ENCODE results near the gene TBC1D2B.
"Not testable (repeated sequence)": the region's sequence is repeated elsewhere in the genome, so short reads cannot be mapped to it uniquely, and the experiment has no call there.

DNA sequence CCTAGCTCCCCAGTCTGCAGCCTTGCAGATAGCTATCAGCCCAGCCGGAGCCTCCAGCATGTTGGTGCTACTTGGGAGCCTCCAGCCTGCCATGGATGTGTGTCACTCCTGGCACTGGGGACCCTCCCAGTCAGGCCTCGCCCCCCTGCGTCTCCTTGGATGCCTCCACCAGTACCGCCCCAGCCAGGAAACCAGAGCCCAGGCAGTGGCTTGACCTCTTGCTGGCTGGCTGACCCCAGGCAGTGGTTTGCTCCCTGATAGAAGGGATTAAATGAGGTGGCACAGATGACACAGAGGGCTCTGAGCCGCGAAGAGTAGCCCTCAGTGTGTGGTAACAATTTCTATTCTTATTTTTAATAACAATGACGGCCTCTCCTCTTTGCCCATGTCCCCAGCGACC, 98.4 kb downstream of the TBC1D2B start:
- TF ChIP-seq, protein P1, sequence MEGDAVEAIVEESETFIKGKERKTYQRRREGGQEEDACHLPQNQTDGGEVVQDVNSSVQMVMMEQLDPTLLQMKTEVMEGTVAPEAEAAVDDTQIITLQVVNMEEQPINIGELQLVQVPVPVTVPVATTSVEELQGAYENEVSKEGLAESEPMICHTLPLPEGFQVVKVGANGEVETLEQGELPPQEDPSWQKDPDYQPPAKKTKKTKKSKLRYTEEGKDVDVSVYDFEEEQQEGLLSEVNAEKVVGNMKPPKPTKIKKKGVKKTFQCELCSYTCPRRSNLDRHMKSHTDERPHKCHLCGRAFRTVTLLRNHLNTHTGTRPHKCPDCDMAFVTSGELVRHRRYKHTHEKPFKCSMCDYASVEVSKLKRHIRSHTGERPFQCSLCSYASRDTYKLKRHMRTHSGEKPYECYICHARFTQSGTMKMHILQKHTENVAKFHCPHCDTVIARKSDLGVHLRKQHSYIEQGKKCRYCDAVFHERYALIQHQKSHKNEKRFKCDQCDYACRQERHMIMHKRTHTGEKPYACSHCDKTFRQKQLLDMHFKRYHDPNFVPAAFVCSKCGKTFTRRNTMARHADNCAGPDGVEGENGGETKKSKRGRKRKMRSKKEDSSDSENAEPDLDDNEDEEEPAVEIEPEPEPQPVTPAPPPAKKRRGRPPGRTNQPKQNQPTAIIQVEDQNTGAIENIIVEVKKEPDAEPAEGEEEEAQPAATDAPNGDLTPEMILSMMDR (IDR thresholded peaks at IDR 0.05; ENCODE audit: insufficient read depth, low read length, poor library complexity, severe bottlenecking): not testable (repeated sequence)
- not testable (repeated sequence) for TF ChIP-seq EZH2phosphoT487 (conservative IDR thresholded peaks at IDR 0.05; ENCODE audit: low read length)

Measured in SU-DHL-6 (cell line).